NOMO-1 treated with DMSO at 0.1 percent for 48 hours (cell line): Measurements from ENCODE around the gene GTF3C2.

Experiments used
- DNase-seq: peaks from one replicate; lab custom pipeline; 2025; ENCODE audit not compliant: unreplicated experiment; lab: John Stamatoyannopoulos, UW

Gene GTF3C2, protein sequence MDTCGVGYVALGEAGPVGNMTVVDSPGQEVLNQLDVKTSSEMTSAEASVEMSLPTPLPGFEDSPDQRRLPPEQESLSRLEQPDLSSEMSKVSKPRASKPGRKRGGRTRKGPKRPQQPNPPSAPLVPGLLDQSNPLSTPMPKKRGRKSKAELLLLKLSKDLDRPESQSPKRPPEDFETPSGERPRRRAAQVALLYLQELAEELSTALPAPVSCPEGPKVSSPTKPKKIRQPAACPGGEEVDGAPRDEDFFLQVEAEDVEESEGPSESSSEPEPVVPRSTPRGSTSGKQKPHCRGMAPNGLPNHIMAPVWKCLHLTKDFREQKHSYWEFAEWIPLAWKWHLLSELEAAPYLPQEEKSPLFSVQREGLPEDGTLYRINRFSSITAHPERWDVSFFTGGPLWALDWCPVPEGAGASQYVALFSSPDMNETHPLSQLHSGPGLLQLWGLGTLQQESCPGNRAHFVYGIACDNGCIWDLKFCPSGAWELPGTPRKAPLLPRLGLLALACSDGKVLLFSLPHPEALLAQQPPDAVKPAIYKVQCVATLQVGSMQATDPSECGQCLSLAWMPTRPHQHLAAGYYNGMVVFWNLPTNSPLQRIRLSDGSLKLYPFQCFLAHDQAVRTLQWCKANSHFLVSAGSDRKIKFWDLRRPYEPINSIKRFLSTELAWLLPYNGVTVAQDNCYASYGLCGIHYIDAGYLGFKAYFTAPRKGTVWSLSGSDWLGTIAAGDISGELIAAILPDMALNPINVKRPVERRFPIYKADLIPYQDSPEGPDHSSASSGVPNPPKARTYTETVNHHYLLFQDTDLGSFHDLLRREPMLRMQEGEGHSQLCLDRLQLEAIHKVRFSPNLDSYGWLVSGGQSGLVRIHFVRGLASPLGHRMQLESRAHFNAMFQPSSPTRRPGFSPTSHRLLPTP

DNA sequence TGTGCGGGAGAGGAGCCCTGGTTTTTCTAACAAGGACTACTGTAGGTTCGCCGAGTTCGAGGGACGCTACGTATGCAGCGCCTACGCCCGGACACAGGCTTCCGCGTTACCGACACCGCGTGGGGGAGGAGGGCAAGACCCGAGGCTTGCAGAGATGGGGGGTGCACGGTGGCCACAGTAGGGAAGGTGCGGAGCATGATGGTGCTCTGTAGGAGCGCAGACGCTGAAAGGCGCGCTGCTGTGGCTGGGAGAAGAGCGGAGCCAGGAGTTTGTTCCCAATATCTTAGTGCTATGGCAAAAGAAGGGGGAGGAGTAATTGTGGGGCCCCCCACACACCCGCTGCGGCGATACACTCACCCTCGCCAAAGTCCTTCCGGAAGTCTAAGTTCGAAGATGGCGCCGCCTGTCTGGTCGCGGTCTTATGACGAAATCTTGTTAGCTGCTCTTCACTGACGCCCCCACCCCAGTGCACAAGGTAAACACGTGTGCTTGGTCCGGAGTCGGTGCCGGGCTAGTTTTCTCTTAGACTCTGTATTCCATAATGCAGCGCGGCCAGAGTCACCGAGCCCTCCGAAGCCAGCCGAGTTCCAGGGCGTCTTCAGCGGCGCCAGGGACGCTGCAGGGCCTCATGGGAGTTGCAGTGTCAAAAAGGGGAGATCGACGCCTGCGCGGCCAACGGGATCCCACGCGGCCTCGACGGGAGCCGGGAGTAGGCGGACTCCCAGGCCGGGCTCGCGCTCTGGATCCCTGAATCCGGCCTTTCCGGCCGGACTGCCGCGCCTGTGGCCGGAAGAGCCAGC, at the start of gene GTF3C2:
GTF3C2 (minus strand) TSS at position 383 of the 800 bp plus-strand sequence. CDS start 13,210 bp downstream, outside the sequence.
- DNase-seq = peak; percentile 97

DNA sequence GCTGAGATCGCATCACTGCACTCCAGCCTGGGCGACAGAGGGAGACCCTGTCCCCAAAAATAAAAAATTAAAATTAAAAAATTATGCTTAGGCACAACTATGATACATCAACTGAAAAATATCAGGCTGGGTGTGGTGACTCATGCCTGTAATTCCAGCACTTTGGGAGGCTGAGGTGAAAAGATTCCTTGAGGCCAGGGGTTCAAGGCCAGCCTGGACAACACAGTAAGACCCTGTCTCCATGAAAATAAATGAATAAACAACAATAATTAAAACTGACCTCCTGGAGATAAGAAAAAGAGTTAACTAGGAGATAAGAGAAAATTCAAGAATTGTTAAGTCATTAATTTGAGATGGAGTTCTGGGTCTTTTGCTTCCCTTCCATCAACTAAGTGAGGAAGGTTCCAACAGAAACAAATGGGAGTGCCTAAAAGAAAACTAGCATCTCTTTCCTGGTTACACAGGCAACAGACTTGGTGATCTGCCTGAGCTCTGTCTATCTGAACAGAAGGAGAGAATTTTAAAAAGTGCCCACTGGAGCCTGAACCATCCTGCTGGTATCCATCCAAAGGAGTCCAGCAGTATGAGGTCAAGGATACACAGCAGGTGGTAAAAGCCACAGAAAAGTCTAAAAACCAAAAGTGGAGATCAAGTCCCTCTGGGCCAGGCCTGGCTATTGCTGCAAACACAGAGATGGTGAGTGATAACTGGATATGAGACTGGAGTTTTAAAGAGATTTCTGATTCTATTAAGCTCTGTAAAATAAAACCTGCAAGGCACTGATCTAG, 44.0 kb upstream of the GTF3C2 start:
- no peak for DNase-seq

DNA sequence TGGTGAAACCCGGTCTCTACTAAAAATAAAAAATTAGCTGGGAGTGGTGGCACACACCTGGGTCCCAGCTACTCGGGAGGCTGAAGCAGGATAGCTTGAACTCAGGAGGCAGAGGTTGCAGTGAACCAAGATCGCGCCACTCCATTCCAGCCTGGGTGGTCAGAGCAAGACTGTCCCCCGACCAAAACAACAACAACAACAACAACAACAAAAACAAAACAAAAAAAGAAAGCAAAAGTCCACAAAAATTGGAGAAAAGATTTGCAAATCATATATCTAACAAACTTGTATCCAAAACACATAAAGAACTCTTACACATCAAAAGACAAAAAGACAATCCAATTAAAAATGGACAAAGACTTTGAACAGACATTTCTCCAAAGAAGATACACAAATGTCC, 42.4 kb upstream of the GTF3C2 start:
- no peak for DNase-seq

DNA sequence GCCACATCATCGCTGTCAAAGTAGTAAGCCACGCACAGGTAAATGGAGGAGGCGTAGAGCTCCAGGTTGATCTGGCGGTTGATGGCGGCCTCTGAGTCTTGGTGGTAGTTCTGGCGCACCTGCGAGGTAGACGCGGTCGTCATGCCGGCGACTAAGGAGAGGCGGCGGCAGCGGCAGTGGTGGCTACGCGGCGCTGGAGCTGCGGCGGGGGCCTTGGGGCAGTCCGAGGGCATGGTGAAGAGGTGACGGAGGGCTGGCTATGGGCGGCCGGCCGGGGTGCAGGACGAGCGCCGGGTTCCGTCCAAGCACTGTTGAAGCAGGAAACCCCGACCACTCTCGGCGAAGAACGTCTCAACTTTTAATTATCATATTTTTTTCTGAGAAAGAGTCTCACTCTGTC, 36.7 kb upstream of the GTF3C2 start:
- no peak for DNase-seq

DNA sequence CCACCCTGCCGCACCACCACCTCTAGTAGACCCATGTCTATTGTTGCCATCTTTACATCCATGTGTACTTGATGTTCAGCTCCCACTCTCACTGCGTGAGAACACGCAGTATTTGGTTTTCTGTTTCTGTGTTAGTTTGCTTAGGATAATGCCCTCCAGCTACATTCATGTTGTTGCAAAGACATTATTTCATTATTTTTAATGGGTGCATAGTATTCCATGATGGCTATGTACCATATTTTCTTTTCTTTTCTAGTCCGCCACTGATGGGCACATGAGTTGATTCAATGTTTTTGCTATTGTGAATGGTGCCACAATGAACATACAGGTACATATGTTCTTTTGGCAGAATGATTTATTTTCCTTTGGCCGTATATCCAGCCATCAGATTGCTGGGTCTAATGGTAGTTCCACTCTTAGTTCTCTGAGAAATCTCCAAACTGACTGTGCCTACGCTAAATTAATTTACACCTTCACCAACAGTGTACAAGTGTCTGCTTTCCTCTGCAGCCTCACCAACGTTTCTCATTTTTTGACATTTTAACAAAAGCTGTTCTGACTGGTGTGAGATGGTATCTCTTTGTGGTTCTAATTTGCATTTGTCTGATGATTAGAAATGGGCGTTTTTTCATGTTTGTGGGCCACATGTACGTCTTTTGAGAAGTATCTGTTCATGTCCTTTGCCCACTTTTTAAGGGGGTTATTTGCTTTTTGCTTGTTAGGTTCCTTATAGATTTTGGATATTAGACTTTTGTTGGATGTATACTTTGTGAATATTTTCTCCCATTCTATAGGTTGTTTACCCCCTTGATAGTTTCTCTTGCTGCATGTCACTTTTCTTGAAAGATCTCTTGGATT, 34.5 kb upstream of the GTF3C2 start:
- DNase-seq = no peak

DNA sequence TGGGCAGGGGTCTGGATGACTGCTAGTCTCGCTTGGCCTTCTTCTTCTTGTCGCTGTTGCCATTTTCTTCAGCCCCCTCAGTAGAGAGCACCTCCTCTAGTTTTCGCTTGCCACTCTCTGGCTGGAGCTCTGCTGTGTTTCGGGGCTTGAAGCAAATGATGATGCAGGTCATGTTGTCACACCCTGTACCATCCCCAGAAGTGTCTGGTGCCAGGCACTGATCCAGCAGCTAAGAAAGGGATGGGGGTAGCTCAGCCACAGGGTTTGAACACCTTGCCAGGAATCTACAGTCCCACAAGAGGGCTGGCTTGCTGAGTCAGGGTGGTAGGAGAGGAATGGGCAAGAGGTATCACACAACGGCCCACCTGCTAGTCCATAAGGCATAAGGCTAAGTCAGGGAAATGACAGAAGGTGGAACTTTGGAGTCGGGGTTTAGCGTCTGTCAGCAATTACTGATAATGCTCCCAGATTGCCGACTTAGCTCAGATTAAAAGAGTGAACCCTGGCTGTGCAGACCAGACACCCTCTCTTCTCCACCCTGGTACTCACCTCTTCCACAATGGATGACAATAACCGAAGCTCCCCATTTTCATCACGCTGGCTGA, 25.1 kb upstream of the GTF3C2 start:
- no peak for DNase-seq

DNA sequence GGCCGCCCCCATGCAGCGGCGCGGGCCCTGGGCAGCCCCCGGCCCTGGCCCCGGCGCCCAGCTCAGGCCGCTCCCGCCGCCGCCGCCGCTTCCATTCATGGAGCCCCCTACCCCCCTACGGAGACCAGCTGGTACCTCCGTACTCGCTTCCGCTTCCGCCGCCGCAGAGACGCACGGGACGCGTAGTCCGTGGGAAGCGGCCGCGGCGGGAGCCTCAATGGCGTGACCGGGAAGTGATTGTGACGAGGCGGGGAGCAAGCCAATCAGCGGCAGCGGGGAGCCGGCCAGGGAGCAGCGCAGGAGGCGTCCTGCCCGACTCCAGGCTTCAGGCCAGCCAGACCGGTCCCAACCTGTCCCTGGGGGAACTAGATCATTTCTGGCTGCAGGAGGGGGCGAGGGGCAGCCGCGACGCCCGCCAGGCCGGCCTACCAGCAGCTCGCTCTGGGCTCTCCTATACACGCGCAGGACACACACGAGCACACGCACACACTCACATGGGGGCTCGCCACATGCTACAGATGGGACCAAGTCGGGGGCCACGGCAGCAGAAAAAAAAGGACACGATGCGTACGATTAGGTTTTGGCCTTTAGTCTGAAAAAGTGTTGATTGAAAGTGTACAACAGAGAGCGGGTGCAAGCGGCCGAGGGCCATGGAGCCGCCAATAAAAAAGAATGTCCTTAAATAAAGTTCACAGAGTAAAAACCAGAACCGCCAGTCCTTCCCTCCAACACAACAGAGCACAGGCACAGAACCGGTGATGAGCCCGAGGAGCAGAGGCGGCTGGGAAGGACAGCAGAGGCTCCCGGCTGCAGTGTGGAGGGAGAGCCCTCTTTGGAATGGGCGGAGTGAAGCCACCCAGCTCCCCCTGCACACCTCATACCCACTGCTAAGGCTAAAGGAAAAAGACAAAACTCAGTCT, 24.3 kb upstream of the GTF3C2 start, which contains the start of gene ZNF513:
ZNF513 (minus strand) TSS at position 109 of the 920 bp plus-strand sequence. CDS start 208 bp downstream, outside the sequence.
- peak; percentile 94 for DNase-seq

DNA sequence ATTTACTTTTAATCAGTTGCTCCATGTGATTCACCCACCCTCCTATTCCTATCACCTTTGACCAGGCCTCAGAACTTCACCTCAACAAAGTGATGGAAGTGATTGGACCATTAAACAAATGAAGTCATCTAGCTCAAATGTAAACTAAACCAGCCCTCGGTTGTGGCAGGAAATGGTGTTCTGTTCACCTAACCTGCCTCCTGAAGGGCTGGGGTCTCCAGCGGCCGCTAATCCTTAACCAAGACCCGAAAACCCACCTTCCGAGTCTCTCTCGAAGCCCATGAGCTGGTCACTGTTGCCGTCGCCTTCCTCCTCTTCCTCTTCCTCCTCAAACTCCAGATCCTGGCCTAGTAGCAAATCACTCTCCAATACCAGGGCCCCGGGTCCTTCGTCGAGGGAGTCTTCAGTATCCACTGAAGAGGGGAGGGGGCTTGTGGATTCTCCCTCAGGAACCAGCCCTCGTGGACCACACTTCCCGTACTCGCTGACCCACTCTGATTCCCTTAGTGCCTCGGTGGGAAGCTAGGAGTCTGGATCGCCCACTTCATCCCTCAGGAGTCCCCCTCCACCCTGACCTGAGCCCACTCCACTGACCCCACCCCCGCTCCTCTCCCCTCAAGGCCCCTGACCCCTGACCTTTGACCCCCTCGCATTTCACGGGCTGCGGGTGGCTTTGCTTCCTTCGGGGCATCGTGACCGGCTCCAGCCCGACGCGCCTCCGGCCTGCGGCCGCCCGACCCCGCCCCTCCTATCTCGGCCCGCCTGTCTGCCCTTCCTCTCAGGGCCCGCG, 23.5 kb upstream of the GTF3C2 start:
- peak; percentile 36 for DNase-seq

DNA sequence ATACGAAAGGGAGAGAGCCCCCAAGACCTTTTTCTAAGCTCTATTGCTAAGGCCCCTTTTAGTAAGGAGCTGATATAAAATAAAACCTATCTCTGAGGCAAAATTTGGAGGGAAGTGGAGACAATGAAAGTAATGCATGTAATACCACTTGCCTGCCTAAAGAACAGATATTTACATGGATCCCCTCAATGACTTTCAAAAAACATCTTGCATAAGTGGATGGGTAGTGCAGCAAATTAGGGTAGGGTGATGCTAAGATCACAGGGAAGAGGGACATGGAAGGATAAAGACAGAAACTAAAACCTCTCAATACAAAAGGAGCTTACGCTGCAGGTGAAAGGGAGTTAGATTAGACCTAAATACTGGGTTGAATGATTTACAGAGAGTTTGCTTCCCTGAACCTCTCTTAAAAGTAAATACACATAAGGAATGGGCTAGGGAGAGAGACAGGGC, 22.8 kb upstream of the GTF3C2 start:
- DNase-seq = peak; percentile 32

DNA sequence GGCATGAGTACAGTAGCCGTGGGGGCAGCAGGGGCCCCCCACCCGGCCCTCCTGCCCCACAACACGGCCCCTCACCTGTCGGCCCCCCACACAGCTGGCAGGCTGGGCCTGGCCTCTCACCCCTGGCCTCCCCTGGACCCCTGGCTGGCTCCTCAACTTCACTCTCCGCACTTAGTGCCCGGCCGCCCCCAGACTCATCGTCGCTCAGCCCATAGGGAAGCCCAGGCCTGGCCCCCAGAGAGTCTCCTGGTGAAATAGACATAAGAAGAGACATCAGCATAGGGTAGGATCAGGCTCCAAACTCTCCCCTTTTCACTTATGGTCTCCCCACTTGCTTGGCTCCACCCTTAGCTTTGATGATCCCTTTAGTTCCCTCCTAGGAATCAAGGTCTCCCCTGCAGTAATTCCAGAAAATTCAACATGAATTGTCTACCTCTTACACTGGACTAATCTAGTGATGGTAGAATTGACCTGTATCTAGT, 22.3 kb upstream of the GTF3C2 start:
- no peak for DNase-seq

DNA sequence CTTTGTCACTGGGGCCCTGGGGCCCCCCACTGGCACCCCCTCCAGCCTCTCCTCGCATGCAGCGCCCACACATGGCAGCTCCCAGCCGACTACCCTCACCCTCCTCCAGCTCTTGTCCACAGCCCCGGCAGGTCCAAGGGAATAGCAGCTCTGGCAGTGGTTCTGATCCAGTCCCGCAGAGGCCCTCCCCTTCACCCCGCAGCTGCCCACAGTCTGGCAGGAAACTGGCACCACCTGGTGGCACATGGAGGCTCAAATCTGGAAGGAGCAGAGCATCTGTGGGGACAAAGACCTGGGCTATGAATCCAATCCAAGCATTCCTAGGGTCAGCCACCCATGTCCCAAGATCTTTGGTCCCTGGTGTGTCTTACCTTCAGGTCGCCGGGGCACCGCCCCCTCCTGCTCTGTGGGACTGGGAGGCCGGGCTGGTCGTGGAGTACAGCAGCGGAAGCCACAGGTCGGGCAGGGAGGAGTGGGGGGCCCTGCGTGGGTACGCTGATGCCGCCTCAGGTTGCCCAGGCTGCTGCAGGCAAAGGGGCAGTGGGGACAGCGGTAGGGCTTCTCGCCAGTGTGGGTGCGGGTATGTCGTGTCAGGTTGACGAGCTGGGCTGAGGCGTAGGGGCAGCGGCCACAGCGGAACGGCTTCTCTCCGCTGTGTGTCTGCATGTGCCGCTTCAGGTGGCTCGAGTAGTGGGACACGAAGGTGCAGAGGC, 21.7 kb upstream of the GTF3C2 start:
- no peak for DNase-seq

DNA sequence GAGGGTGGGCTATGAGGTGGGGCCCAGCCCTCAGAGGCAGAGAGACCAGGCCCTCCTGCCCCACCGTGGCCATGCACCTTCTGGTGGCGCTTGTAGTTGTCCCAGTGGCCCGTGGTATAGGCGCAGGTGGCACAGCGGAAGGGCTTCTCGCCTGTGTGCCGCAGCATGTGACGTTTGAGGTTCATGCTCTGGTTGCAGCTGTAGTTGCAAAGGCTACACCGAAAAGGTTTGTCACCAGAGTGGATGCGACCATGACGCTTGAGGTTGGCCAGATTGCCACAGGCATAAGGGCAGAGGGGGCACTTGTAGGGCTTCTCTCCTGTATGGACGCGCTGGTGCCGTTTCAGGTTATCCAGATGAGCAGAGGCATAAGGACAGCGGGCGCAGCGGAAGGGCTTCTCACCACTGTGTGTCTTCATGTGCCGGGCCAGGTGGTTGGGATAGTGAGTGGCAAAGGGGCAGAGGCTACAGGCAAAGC, 21.1 kb upstream of the GTF3C2 start:
- no peak for DNase-seq

DNA sequence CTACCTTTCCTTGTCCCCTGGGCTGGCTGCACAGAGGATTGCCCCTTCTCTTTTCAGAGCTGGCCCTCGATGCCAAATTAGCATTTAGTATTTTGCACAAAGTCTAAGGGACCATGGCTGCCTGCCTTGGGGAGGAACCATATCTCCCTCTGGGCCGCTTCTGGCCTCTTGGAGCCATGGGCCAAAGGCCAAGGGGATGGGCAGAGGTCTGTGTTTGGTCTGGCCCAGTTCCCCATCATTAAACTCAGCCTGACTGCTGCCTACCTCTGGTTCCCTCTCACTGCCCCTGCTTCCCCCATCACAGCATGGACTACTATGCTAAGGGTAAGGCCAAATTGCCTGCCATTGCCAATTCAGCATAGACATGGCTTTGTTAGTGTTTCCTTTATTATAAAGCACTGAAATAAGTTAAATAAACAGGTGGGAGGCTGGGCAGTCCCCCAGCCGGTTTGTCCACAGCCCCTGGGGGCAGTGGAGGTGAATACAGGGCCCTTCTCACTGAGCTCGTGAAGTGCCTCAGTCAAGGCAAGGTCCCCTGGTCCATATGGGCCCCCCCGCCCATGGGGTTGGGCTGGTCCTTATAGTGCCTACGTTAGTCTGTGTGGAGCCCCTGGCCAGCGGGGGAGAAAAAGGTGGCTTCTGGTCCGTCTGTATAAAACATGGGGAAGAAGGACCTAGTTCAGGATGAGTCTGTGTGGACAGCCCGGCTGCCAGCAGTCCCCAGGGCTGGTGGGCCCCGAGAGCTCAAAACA, 20.5 kb upstream of the GTF3C2 start:
- no peak for DNase-seq

DNA sequence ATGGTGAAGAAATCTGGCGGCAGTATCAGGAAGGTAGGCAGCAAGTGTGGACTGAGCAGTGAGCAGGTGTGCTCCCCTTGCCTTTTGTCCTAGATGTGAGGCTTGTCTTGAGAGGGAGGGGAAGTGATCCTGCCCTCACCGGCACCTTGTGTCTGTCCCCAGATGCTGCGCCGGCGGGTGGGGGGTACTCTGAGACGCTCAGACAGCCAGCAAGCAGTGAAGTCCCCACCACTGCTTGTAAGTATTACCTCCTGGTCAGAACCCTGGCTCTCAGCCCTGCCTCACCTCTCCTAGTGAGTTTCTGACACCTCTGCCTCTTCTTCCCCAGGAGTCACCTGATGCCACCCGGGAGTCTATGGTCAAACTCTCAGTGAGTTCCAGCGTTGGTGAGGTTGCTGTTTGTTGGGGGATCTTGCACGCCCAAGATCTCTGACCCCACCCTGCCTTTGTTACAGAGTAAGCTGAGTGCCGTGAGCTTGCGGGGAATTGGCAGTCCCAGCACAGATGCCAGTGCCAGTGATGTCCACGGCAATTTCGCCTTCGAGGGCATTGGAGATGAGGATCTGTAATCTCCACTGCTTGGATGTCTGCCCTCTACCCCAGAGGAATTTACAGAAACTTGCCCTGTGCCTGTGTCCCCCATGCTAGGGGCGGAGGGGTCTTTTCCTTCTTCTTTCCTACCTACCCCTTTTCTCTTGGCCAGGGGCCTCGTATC, 19.7 kb upstream of the GTF3C2 start:
- no peak for DNase-seq
